Activated CD8-positive, alpha-beta memory T cell treated with anti-CD3 and anti-CD28 coated beads, Interleukin-2, amount 50 U/mL, for 24 hours (primary cell): ENCODE measurements around the gene CRYGS.

Experiments
- DNase-seq: peaks from one replicate; pipeline ENCODE4 v3.0.0-alpha.2; 2020; ENCODE audit errors: extremely low read depth

The CRYGS gene

GRCh38 chr3:186493525-186494255 lies 50.5 kb downstream of the CRYGS start:
- DNase-seq = no peak

- DNase-seq = no peak
These were observed 51.7 kb downstream of the CRYGS start for GRCh38 chr3:186492385-186492984.

- DNase-seq = no peak
These were observed 54.7 kb downstream of the CRYGS start for GRCh38 chr3:186489507-186489906.
